Activated CD8-positive, alpha-beta memory T cell treated with anti-CD3 and anti-CD28 coated beads, Interleukin-2, amount 50 U/mL, for 48 hours (primary cell): Measurements from ENCODE around the gene PTBP3.

Source experiments
- DNase-seq: peaks from one replicate; pipeline ENCODE4 v3.0.0-alpha.2; 2020

The PTBP3 gene

GRCh38 chr9:112360047-112360804, 26.8 kb upstream of the PTBP3 start:
- DNase-seq: no peak

- DNase-seq: no peak
Observed at GRCh38 chr9:112355427-112355897, 22.0 kb upstream of the PTBP3 start.

- no peak for DNase-seq
Observed at GRCh38 chr9:112354081-112354743, 20.8 kb upstream of the PTBP3 start.

GRCh38 chr9:112352209-112352608, 18.8 kb upstream of the PTBP3 start:
- no peak for DNase-seq

- no peak for DNase-seq
Observed at GRCh38 chr9:112351184-112351583, 17.8 kb upstream of the PTBP3 start.

GRCh38 chr9:112349008-112349333, 15.6 kb upstream of the PTBP3 start:
- no peak for DNase-seq

- peak; percentile 92 for DNase-seq
Observed at GRCh38 chr9:112348257-112349007, 15.0 kb upstream of the PTBP3 start.

GRCh38 chr9:112341730-112342129, 8.3 kb upstream of the PTBP3 start:
- DNase-seq: no peak

- DNase-seq: no peak
Observed at GRCh38 chr9:112339886-112340285, 6.5 kb upstream of the PTBP3 start.

GRCh38 chr9:112338561-112338960, 5.1 kb upstream of the PTBP3 start:
- DNase-seq: no peak

- DNase-seq: no peak
Observed at GRCh38 chr9:112337547-112337946, 4.1 kb upstream of the PTBP3 start.

GRCh38 chr9:112334432-112334841, 1.0 kb upstream of the PTBP3 start:
- no peak for DNase-seq

GRCh38 chr9:112333639-112334431, 416 bp upstream of the PTBP3 start:
- DNase-seq: peak; percentile 97

GRCh38 chr9:112332674-112332976, 794 bp downstream of the PTBP3 start:
- DNase-seq: no peak

GRCh38 chr9:112332214-112332613, 1.2 kb downstream of the PTBP3 start:
- no peak for DNase-seq

- no peak for DNase-seq
Observed at GRCh38 chr9:112331674-112331952, 1.8 kb downstream of the PTBP3 start.

- no peak for DNase-seq
Observed at GRCh38 chr9:112328545-112328944, 4.9 kb downstream of the PTBP3 start.

GRCh38 chr9:112327718-112328450, 5.5 kb downstream of the PTBP3 start:
- DNase-seq: no peak

GRCh38 chr9:112326194-112326593, 7.2 kb downstream of the PTBP3 start:
- DNase-seq: no peak

- DNase-seq: no peak
Observed at GRCh38 chr9:112325600-112325999, 7.8 kb downstream of the PTBP3 start.

- DNase-seq: no peak
Observed at GRCh38 chr9:112325127-112325526, 8.3 kb downstream of the PTBP3 start.

- DNase-seq: no peak
Observed at GRCh38 chr9:112323378-112323854, 10.0 kb downstream of the PTBP3 start.
